Left ventricle myocardium inferior (tissue), 1 donor: Measurements from ENCODE around the gene C14orf119. TPM values are rescaled to one million over a fixed set of nuclear protein-coding genes. Genes with fewer than 3 reads are reported as not detected.

ENCODE experiments used
- DNase-seq: peaks from one replicate; pipeline ENCODE4 v3.0.0-alpha.2; 2020
- H3K27ac ChIP-seq: fragments of 200-600 bp; replicated peaks from 2 replicates; pipeline ENCODE4 v1.8.0; 2021
- H3K27me3 ChIP-seq: fragments of 200-600 bp; 2 replicates; pipeline ENCODE4 v1.8.0; 2021; ENCODE audit warnings: low read depth
- H3K36me3 ChIP-seq: fragments of 200-600 bp; 2 replicates; pipeline ENCODE4 v1.8.0; 2021
- H3K4me1 ChIP-seq: fragments of 200-600 bp; 2 replicates; pipeline ENCODE4 v1.8.0; 2021
- H3K4me3 ChIP-seq: fragments of 200-600 bp; 2 replicates; pipeline ENCODE4 v1.8.0; 2021; ENCODE audit warnings: mild to moderate bottlenecking, moderate library complexity
- H3K9me3 ChIP-seq: fragments of 200-600 bp; replicated peaks from 2 replicates; pipeline ENCODE4 v1.8.0; 2021
- CTCF ChIP-seq: fragments of 200-600 bp; IDR thresholded peaks from 2 replicates; pipeline ENCODE4 v1.8.0; 2021; ENCODE audit warnings: antibody characterized with exemption, mild to moderate bottlenecking, borderline replicate concordance
- intact Hi-C: fragments of 100-400 bp; cut with micrococcal nuclease; formaldehyde crosslinking; loops from one replicate; pipeline ENCODE4 v1.11.0; 2022
- total RNA-seq: library from RNA; stranded (reverse); fragmentation: NEBNext Ultra II Directional; extraction: Animal tissue kit (Norgen Biotek cat#: 25700); gene quantifications from one replicate; pipeline ENCODE4 v1.2.1, GENCODE V29; 2021
- donor health status: DM: no; HTN: yes; CAD: no; lungs with severe emphysema.

Gene C14orf119
- total RNA-seq, 1 donor from 2014 or later: 25.2 TPM

GRCh38 chr14:23129759-23130316, 34.5 kb downstream of the C14orf119 start:
- TF ChIP-seq CTCF: no peak
- Histone ChIP-seq H3K36me3 (peaks cover 22% of the 10 kb centered on the region), H3K27me3 (no peaks in the 10 kb centered on the region), H3K4me1 (peaks cover 23% of the 10 kb centered on the region), H3K9me3 (no peaks in the 10 kb centered on the region), H3K27ac (no peak overlapping the region), H3K4me3 (no peak overlapping the region)
- DNase-seq: no peak
- intact Hi-C loops: no loop called here

GRCh38 chr14:23130871-23131270, 35.6 kb downstream of the C14orf119 start:
- no peak for TF ChIP-seq CTCF
- intact Hi-C loops: no loop called here

GRCh38 chr14:23131482-23131881, 36.2 kb downstream of the C14orf119 start:
- no peak overlapping the region for H3K27ac ChIP-seq
- H3K36me3 ChIP-seq: peaks cover 31% of the 10 kb centered on the region

More at GRCh38 chr14:23130871-23131270, 35.6 kb downstream of the C14orf119 start:
- Histone ChIP-seq H3K27ac (no peak overlapping the region), H3K4me3 (no peak overlapping the region), H3K36me3 (peaks cover 28% of the 10 kb centered on the region), H3K4me1 (peaks cover 20% of the 10 kb centered on the region), H3K9me3 (no peaks in the 10 kb centered on the region), H3K27me3 (no peaks in the 10 kb centered on the region)
- DNase-seq: no peak

GRCh38 chr14:23132970-23133369, 37.7 kb downstream of the C14orf119 start:
- Histone ChIP-seq H3K4me3 (no peak overlapping the region), H3K9me3 (no peaks in the 10 kb centered on the region), H3K4me1 (peaks cover 26% of the 10 kb centered on the region), H3K36me3 (peaks cover 29% of the 10 kb centered on the region), H3K27me3 (no peaks in the 10 kb centered on the region), H3K27ac (no peak overlapping the region)
- intact Hi-C loops: no loop called here
- TF ChIP-seq CTCF: no peak
- DNase-seq: no peak

More at GRCh38 chr14:23131482-23131881, 36.2 kb downstream of the C14orf119 start:
- TF ChIP-seq CTCF: no peak
- H3K4me3 ChIP-seq: no peak overlapping the region
- no peak for DNase-seq
- peaks cover 18% of the 10 kb centered on the region for H3K4me1 ChIP-seq
- no peaks in the 10 kb centered on the region for H3K9me3 ChIP-seq
- H3K27me3 ChIP-seq: no peaks in the 10 kb centered on the region
- intact Hi-C loops: no loop called here

- no peaks in the 10 kb centered on the region for H3K9me3 ChIP-seq
- peaks cover 19% of the 10 kb centered on the region for H3K4me1 ChIP-seq
- no peak overlapping the region for H3K4me3 ChIP-seq
- H3K36me3 ChIP-seq: peaks cover 14% of the 10 kb centered on the region
- DNase-seq: no peak
- no peak overlapping the region for H3K27ac ChIP-seq
- intact Hi-C loops: no loop called here
- no peaks in the 10 kb centered on the region for H3K27me3 ChIP-seq
- TF ChIP-seq CTCF: no peak
Measured at GRCh38 chr14:23136566-23137133, 41.3 kb downstream of the C14orf119 start.
